Hematopoietic multipotent progenitor cell treated with erythropoietin and hydrocortisone succinate and interleukin-3 and kit ligand, for 6 days (in vitro differentiated cells): ENCODE measurements around the gene POLR2H.

Experiments used
- DNase-seq: peaks from one replicate; pipeline ENCODE4 v3.0.0-alpha.2; 2015

The POLR2H gene

DNA sequence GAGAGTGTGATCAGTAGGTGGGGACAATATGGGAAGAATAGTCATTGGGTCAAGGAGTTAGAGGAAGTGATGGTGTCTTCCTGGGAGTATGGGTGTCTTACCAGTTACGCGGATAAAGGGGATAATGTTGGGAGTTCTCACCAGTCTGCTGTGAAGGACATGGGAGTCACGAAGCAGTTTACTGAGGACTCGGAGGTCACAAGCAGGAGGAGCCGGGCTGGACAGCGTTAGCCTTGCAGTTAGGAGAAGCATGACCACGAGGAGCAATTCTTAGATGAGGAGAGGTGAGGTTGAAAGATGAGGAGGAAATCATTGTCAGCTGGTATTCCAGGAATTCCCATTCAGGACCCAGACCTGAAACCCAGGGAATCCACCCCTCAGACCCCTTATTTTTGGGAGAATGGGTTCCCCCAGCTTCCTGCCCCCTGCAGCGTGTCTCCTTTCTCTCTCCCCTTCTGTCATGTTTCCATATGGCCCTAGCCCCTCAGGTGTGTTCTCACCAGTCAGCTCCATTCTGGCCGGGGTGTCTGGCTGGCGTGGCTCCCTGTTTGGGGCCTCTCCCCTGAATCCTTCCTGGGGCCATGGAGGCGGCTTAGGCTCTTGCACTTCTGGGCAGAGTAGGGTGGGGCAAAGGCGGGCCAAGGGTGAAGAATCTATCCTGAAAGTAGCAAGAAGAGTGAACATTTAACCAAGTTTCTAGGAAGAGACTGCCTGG, 14.4 kb downstream of the POLR2H start:
- DNase-seq: no peak

DNA sequence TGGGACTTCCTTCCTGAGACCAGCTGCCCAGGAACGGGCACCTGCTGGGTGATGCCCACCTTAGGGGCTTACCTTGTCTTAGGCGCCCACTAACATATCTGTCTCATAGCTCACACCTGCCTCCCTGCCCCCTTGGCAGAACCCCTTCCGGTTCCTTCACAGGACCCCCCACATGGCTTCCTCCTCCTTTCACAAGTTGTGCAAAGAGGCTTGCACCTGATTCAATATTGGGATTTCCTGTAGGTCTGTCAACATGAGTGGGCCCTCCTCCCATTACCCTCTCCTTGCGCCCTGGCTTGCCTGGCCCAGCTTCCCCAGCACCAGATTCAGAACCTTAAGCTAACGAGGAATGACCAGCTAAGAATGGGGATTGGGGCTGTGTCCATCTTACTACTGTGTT, 15.9 kb downstream of the POLR2H start:
- DNase-seq: no peak

DNA sequence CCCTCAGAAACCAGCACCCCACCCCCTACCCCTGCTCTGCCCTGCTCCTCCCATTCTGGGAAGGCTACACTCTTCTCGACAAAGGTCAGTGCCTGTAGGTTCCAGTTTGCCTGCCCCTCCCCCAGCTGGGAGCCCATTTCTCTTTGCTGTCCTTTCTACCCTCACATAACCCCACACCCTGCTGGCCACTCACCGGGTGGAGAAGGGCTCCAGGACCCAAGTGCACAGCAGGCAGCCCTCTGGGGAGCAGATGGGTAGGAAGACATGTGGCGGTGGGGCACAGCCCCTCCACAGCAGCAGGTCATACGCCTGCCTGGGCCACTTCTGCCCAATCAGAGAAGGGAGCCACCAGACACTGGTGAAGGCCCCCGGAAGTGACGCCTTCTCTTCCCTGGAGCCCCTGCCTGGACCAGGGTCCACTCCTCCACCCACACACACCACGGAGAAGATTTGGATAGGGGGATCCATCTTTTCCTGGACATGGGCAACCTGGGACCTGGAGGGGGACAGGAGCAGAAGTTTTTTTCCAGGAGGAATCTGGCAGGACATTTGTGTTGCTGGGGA, 16.5 kb downstream of the POLR2H start, which contains the start of gene THPO:
THPO (minus strand) TSS at position 326 of the 564 bp plus-strand sequence. CDS start 1,948 bp downstream, outside the sequence.
- DNase-seq: no peak

DNA sequence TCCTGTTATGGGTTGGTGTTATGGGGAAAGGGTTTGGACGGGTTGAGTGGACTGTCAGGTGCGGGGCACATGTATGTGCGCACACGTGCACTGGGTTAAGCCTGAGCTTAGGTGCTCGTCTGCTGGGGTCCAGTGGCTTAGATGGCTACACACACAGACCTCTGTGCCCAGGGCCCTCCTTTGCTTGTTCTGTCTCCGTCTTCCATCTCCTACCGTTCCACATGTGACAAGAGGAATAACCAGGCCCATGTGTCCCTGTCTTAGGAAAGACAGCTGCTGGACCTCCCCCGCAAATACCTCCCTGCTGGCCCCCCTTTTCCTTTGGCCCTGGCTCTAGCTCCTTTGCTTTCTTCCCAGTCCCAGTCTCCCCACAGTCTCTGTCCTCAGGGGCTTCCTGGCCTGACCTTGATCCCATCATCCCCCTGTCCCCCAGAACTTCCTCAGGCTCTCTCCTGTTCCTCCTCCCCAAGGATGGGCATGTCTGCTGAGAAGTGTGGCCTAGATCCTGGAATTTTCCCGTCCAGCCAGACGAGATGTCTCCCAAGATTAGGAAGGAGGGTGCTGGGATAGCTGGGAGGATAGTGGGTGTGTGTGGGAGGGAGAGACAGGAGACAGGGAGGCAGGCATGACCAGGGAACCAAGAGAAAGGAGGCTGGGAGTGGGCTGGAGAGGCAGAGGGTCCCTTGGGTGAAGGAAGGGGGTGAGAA, 17.3 kb downstream of the POLR2H start:
- no peak for DNase-seq

DNA sequence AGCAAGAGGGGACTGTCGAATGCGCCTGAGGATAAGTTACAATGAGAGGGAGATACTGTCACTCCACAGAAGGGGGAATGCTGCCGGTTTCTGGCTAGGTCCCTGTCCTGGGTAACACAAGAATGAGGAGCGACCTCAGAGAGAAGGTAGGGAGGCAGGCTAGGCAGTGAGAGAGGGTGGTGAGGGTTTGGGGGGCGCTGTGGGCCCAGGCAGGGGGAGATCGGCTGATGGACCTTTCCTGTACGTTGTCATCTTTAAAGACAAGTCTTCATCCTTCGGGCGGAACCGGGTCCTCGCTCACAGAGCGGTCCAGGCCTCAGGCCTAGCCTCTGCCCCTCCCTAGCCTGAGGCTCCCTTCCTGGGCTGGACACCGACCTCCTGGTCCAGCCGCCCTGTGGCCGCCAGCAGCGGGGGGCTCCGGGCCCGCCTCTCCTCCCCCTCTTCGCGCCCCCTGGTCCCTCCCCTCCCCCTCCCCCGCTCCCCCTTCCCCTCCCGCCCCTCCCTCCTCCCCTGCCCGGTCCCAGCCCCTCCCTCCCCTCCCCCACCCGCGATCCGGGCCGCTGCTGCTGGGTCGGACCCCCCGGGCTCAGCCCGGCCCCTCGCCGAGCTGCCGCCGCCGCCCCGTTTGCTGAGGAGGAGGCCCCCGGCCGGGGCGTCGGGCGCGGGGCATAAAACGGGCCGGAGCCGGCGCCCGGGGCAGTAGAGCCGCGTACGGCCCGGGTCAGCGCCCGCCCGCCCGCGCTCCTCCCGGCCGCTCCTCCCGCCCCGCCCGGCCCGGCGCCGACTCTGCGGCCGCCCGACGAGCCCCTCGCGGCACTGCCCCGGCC, 18.1 kb downstream of the POLR2H start, which contains the start of gene CHRD:
CHRD (plus strand) TSS at position 697 of the 827 bp plus-strand sequence. CDS start 265 bp downstream, outside the sequence.
- DNase-seq: no peak

DNA sequence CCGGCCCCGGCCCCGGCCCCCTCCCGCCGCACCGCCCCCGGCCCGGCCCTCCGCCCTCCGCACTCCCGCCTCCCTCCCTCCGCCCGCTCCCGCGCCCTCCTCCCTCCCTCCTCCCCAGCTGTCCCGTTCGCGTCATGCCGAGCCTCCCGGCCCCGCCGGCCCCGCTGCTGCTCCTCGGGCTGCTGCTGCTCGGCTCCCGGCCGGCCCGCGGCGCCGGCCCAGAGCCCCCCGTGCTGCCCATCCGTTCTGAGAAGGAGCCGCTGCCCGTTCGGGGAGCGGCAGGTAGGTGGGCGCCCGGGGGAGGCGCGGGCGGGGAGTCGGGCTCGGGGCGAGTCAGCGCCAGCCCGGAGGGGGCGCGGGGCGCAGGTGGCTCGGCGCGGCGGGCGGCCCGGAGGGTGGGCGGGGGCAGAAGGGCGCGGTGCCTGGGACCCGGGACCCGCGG, 18.7 kb downstream of the POLR2H start:
- DNase-seq: peak; percentile 29

DNA sequence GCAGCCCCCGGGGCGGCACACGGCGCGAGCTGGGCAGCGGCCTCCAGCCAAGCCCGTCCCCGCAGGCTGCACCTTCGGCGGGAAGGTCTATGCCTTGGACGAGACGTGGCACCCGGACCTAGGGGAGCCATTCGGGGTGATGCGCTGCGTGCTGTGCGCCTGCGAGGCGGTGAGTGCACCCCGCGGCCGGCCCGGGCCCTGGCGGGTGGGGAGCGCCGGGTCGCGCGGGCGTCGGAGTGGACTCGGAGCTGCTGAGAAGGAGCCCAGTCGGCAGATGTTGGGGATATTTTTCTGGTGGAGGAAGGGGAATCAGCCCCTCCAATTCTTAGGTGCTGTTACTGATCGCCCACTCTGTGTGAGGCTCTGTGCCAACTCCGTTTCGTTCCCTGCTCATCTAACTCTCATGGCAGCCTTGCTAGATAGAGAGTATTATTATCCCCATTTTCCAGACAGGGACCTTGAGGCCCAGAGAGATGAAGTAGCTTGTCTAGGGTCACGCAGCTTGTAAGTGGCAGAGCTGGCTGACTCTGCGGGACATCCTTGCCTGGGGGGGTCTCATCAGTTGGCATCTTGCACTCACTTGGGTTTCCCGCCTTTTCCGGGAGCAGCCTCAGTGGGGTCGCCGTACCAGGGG, 19.2 kb downstream of the POLR2H start:
- no peak for DNase-seq

DNA sequence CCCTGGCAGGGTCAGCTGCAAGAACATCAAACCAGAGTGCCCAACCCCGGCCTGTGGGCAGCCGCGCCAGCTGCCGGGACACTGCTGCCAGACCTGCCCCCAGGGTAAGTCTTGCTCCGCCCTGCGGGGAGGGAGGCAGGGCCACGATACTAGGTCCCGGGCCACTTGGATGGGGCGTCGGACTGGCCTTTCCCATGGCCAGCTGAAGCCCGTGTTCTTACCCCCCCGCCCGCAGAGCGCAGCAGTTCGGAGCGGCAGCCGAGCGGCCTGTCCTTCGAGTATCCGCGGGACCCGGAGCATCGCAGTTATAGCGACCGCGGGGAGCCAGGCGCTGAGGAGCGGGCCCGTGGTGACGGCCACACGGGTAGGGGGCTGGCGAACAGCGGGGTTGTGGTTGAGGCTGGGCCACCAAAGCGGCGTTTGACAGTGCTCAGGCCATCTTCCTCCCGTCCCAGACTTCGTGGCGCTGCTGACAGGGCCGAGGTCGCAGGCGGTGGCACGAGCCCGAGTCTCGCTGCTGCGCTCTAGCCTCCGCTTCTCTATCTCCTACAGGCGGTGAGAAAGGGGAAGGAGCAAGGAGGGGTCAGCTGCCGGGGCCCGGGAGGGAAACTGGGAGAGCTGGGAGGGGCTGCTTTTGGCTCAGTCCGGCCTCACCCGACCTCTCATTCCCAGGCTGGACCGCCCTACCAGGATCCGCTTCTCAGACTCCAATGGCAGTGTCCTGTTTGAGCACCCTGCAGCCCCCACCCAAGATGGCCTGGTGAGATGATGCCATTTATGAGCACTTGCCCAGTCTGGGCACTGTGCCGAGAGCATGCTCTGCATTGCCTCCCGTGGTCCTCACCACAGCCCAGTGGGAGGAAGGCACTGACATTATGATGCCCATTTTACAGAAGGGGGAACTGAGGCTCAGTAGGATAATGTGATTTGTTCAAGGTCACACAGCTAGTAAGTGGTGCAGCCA, 20.0 kb downstream of the POLR2H start:
- DNase-seq: peak; percentile 24

DNA sequence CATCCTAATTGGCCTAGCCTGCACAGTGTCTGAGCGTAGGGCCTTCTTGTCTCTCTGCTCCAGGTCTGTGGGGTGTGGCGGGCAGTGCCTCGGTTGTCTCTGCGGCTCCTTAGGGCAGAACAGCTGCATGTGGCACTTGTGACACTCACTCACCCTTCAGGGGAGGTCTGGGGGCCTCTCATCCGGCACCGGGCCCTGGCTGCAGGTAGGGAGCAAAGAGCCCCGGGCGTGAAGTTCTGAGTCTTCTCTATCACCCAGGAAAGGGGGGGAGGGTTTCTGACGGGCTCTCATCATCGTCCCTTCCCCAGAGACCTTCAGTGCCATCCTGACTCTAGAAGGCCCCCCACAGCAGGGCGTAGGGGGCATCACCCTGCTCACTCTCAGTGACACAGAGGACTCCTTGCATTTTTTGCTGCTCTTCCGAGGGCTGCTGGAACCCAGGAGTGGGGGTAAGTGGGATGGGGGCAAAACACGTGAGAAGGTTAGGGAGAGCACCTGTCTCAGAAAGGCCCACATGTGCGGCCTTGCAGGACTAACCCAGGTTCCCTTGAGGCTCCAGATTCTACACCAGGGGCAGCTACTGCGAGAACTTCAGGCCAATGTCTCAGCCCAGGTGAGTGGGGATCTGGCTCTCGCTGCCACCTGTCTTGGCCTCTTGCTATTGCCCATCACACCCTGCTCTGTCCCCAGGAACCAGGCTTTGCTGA, 21.0 kb downstream of the POLR2H start:
- DNase-seq: no peak

DNA sequence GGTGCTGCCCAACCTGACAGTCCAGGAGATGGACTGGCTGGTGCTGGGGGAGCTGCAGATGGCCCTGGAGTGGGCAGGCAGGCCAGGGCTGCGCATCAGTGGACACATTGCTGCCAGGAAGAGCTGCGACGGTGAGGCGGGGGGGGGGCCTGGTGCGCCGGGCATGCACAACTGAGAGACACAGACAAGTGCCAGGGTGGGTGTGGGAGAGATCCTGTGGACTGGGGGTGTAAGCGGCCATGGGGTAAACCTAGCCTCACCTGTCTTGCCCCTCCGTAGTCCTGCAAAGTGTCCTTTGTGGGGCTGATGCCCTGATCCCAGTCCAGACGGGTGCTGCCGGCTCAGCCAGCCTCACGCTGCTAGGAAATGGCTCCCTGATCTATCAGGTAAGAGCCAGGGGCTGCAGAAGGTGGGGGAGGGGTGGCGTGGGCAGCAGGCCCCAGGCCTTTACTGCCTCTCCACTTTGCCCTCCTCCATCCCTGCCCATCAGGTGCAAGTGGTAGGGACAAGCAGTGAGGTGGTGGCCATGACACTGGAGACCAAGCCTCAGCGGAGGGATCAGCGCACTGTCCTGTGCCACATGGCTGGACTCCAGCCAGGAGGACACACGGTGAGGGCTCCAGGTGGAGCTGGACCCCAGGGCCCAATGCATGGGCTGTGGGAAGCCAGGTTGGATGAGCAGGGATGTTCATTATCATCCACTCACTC, 21.7 kb downstream of the POLR2H start:
- no peak for DNase-seq

DNA sequence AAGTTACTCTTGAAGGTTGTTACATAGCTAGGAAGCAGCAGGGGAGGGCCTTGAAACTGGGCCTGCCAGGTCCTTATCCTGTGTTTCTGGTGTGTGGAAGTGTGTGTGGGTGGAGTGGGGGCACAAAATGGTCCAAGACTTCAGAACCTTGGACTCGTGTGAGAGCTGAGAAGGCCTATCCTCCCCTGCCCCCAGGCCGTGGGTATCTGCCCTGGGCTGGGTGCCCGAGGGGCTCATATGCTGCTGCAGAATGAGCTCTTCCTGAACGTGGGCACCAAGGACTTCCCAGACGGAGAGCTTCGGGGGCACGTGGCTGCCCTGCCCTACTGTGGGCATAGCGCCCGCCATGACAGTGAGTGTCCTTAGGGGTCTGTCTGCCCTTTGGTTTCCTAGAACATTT, 22.8 kb downstream of the POLR2H start:
- DNase-seq: no peak

DNA sequence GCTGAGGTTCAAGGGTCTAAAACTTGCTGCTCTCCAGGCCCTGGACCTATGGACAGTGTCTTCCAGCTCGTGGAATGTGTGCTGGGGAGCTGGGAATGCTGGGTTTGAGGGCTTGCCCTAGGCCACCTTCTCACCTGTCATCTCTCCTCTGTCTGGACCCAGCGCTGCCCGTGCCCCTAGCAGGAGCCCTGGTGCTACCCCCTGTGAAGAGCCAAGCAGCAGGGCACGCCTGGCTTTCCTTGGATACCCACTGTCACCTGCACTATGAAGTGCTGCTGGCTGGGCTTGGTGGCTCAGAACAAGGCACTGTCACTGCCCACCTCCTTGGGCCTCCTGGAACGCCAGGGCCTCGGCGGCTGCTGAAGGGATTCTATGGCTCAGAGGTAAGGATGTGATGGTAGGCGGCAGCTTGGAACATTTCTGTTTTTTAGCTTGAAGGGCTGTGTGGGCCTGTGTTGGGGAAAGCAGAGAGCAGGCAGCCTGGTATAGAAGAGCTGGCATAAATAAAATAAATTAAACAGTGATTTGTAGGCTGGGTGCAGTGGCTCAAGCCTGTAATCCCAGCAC, 23.4 kb downstream of the POLR2H start:
- DNase-seq: no peak

DNA sequence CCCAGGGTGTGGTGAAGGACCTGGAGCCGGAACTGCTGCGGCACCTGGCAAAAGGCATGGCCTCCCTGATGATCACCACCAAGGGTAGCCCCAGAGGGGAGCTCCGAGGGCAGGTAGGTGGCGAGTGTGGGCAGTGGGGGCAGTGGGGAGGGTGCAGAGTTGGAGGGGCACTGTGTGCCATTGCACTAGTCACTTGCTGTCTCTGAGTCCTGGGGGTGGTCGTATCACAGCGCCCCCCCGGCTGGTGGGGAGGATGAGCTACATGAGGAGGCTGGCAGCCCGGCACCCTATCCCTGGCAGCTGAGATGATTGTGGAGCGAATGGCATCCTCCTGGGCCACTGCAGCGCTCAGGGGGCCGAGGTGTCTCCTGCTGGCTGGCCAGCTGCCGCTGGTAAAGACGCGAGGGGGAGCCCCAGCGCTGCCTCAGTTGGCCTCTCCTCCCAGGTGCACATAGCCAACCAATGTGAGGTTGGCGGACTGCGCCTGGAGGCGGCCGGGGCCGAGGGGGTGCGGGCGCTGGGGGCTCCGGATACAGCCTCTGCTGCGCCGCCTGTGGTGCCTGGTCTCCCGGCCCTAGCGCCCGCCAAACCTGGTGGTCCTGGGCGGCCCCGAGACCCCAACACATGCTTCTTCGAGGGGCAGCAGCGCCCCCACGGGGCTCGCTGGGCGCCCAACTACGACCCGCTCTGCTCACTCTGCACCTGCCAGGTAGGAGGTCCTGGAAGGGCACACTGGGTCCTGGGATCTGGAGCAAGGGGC, 24.7 kb downstream of the POLR2H start:
- no peak for DNase-seq

DNA sequence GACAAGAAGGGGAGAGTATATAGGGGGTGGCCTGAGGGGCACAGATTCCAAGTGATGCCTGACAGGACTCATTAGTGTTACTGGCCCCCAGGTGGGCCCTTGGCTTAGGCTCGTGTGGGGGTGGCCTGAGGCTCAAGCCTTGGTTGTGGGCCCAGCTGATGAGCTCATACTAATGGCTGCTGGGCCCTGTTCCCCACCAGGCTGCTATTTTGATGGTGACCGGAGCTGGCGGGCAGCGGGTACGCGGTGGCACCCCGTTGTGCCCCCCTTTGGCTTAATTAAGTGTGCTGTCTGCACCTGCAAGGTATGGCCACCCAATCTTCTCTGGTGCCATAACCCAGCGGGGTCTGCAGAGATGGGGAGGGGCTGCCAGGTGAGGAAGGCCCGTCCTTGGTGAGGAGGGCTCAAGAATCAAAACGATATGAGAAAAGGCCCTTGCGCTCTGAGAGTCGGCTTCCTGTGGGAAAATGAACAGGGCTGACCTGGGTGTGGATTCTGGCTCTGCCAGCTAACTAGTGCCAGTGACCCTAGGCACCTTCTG, 25.7 kb downstream of the POLR2H start:
- DNase-seq: no peak

DNA sequence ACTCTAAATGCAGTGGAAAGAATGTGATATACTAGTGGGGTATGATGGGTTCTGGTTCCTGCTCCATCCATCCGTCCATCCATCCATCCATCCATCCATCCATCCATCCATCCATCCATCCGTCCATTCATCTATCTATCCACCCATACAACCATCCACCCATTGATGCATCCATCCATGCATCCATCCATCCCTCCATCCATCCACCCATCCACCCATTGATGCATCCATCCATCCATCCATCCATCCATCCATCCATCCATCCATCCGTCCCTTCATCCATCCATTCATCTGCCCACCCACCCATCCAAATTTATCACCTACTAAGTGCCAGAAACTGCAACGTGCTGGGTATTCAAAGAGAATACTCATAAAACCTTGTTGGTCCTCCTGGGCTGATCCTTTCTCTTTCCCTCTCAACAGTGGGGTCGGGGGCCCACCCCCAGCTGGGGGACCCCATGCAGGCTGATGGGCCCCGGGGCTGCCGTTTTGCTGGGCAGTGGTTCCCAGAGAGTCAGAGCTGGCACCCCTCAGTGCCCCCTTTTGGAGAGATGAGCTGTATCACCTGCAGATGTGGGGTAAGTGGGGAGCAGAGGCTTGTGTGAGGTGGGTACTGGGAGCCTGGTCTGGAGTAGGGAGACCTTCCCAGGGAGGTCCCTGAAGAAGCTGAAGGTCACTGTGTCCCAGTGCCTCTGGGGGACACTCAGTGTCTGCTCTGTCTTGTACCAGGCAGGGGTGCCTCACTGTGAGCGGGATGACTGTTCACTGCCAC, 26.8 kb downstream of the POLR2H start:
- no peak for DNase-seq

DNA sequence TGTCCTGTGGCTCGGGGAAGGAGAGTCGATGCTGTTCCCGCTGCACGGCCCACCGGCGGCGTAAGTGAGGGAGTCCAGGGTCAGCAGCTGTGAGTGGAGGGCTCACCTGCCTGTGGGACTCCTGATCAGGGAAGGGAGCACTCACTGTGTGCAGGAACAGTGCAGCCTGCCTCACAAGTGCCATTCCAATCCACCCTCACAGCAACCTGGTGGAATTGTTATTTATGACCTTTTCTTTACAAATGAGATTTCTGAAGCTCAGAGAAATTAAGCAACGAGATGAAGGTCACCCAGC, 27.4 kb downstream of the POLR2H start:
- DNase-seq: no peak

DNA sequence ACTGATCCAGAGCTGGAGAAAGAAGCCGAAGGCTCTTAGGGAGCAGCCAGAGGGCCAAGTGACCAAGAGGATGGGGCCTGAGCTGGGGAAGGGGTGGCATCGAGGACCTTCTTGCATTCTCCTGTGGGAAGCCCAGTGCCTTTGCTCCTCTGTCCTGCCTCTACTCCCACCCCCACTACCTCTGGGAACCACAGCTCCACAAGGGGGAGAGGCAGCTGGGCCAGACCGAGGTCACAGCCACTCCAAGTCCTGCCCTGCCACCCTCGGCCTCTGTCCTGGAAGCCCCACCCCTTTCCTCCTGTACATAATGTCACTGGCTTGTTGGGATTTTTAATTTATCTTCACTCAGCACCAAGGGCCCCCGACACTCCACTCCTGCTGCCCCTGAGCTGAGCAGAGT, 27.9 kb downstream of the POLR2H start:
- DNase-seq: no peak

DNA sequence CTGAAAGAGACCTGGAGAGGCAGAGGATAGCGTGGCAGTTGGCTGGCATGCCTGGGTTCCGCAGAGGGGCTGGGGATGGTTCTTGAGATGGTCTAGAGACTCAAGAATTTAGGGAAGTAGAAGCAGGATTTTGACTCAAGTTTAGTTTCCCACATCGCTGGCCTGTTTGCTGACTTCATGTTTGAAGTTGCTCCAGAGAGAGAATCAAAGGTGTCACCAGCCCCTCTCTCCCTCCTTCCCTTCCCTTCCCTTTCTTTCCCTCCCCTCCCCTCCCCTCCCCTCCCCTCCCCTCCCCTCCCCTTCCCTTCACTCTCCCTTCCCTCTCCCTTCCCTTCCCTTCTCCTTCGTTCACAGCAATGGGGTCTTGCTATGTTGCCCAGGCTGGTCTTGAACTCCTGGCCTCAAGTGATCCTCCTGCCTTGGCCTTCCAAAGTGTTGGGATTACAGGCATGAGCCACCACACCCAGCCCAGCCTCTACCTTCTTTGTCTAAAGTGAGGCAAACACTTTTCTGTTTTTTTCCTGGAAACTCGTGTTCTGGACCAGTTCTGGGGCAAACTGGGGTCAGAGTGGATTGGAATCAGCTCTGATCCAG, 28.5 kb downstream of the POLR2H start:
- no peak for DNase-seq
